ENCODE results near the gene RBL1. TPM values are rescaled to one million over a fixed set of nuclear protein-coding genes. Genes with fewer than 3 reads are reported as not detected.
"Not testable (repeated sequence)": the region's sequence is repeated elsewhere in the genome, so short reads cannot be mapped to it uniquely, and the experiment has no call there.

The RBL1 gene
- total and polyA plus RNA-seq, 2 donors: 2.4 to 23.2 TPM

GRCh38 chr20:37055276-37055675, 40.5 kb downstream of the RBL1 start:
- no peak for DNase-seq (ENCODE audit: extremely low spot score)
- Histone ChIP-seq H3K36me3 (ENCODE audit: insufficient read depth) (no peaks in the 10 kb centered on the region), H3K4me1 (ENCODE audit: insufficient read depth) (no peaks in the 10 kb centered on the region), H3K4me3 (ENCODE audit: low read depth, low read length) (no peak overlapping the region), H3K27ac (ENCODE audit: low read depth) (no peak overlapping the region)
- 95% methylated on average over 3 of the region's 3 CpGs for WGBS

- Histone ChIP-seq H3K36me3 (ENCODE audit: insufficient read depth) (no peaks in the 10 kb centered on the region), H3K4me1 (ENCODE audit: insufficient read depth) (no peaks in the 10 kb centered on the region), H3K27ac (ENCODE audit: low read depth) (no peak overlapping the region), H3K4me3 (ENCODE audit: low read depth, low read length) (no peak overlapping the region)
- DNase-seq (ENCODE audit: extremely low spot score): no peak
- WGBS: 91% methylated on average over 4 of the region's 4 CpGs
Measured at GRCh38 chr20:37053230-37053950, 42.4 kb downstream of the RBL1 start.

- WGBS: 93% methylated on average over 17 of the region's 17 CpGs
- peaks cover 5% of the 10 kb centered on the region for H3K36me3 ChIP-seq (ENCODE audit: insufficient read depth)
- H3K4me3 ChIP-seq (ENCODE audit: low read depth, low read length): no peak overlapping the region
Measured at GRCh38 chr20:37042986-37043972, 52.5 kb downstream of the RBL1 start.

GRCh38 chr20:37039366-37039765, 56.4 kb downstream of the RBL1 start:
- H3K4me3 ChIP-seq (ENCODE audit: low read depth, low read length); DNase-seq (ENCODE audit: extremely low spot score); H3K4me1 ChIP-seq (ENCODE audit: insufficient read depth); H3K36me3 ChIP-seq (ENCODE audit: insufficient read depth); H3K27ac ChIP-seq (ENCODE audit: low read depth): not testable (repeated sequence)
- 99% methylated on average over 2 of the region's 2 CpGs for WGBS

More at GRCh38 chr20:37042986-37043972, 52.5 kb downstream of the RBL1 start:
- H3K4me1 ChIP-seq (ENCODE audit: insufficient read depth): no peaks in the 10 kb centered on the region
- H3K27ac ChIP-seq (ENCODE audit: low read depth): no peak overlapping the region
- no peak for DNase-seq (ENCODE audit: extremely low spot score)

- no peaks in the 10 kb centered on the region for H3K4me1 ChIP-seq (ENCODE audit: insufficient read depth)
- no peak overlapping the region for H3K27ac ChIP-seq (ENCODE audit: low read depth)
- H3K36me3 ChIP-seq (ENCODE audit: insufficient read depth): peaks cover 2% of the 10 kb centered on the region
- 96% methylated on average over 4 of the region's 4 CpGs for WGBS
- no peak for DNase-seq (ENCODE audit: extremely low spot score)
- no peak overlapping the region for H3K4me3 ChIP-seq (ENCODE audit: low read depth, low read length)
Measured at GRCh38 chr20:37032077-37032476, 63.7 kb downstream of the RBL1 start.

GRCh38 chr20:37020636-37021035, 75.2 kb downstream of the RBL1 start:
- H3K4me3 ChIP-seq (ENCODE audit: low read depth, low read length): no peak overlapping the region
- peaks cover 2% of the 10 kb centered on the region for H3K36me3 ChIP-seq (ENCODE audit: insufficient read depth)
- H3K4me1 ChIP-seq (ENCODE audit: insufficient read depth): no peaks in the 10 kb centered on the region
- DNase-seq (ENCODE audit: extremely low spot score): no peak
- no peak overlapping the region for H3K27ac ChIP-seq (ENCODE audit: low read depth)
- WGBS: 94% methylated on average over 2 of the region's 2 CpGs

GRCh38 chr20:37012631-37013030, 83.2 kb downstream of the RBL1 start:
- not testable (repeated sequence) for H3K4me3 ChIP-seq (ENCODE audit: low read depth, low read length); DNase-seq (ENCODE audit: extremely low spot score); H3K27ac ChIP-seq (ENCODE audit: low read depth); H3K4me1 ChIP-seq (ENCODE audit: insufficient read depth); H3K36me3 ChIP-seq (ENCODE audit: insufficient read depth)
- 95% methylated on average over 27 of the region's 28 CpGs for WGBS

GRCh38 chr20:37011858-37012257, 83.9 kb downstream of the RBL1 start:
- DNase-seq (ENCODE audit: extremely low spot score); H3K4me3 ChIP-seq (ENCODE audit: low read depth, low read length); H3K27ac ChIP-seq (ENCODE audit: low read depth); H3K36me3 ChIP-seq (ENCODE audit: insufficient read depth); H3K4me1 ChIP-seq (ENCODE audit: insufficient read depth): not testable (repeated sequence)
- 97% methylated on average over 25 of the region's 25 CpGs for WGBS

- Histone ChIP-seq H3K36me3 (ENCODE audit: insufficient read depth) (peaks cover 2% of the 10 kb centered on the region), H3K27ac (ENCODE audit: low read depth) (no peak overlapping the region)
- no peak for DNase-seq (ENCODE audit: extremely low spot score)
Measured at GRCh38 chr20:37011147-37011546, 84.7 kb downstream of the RBL1 start.

GRCh38 chr20:37007898-37008649, 87.7 kb downstream of the RBL1 start:
- H3K27ac ChIP-seq (ENCODE audit: low read depth): no peak overlapping the region
- no peak for DNase-seq (ENCODE audit: extremely low spot score)
- H3K36me3 ChIP-seq (ENCODE audit: insufficient read depth): no peaks in the 10 kb centered on the region

More at GRCh38 chr20:37011147-37011546, 84.7 kb downstream of the RBL1 start:
- no peak overlapping the region for H3K4me3 ChIP-seq (ENCODE audit: low read depth, low read length)
- no peaks in the 10 kb centered on the region for H3K4me1 ChIP-seq (ENCODE audit: insufficient read depth)

GRCh38 chr20:37005062-37005942, 90.5 kb downstream of the RBL1 start:
- 90% methylated on average over 11 of the region's 11 CpGs for WGBS
- H3K36me3 ChIP-seq (ENCODE audit: insufficient read depth); H3K27ac ChIP-seq (ENCODE audit: low read depth); H3K4me1 ChIP-seq (ENCODE audit: insufficient read depth); DNase-seq (ENCODE audit: extremely low spot score); H3K4me3 ChIP-seq (ENCODE audit: low read depth, low read length): not testable (repeated sequence)

More at GRCh38 chr20:37007898-37008649, 87.7 kb downstream of the RBL1 start:
- H3K4me3 ChIP-seq (ENCODE audit: low read depth, low read length): no peak overlapping the region
- H3K4me1 ChIP-seq (ENCODE audit: insufficient read depth): no peaks in the 10 kb centered on the region

- H3K27ac ChIP-seq (ENCODE audit: low read depth); DNase-seq (ENCODE audit: extremely low spot score): not testable (repeated sequence)
- over 99% methylated on average over 2 of the region's 2 CpGs for WGBS
Measured at GRCh38 chr20:37001634-37002033, 94.2 kb downstream of the RBL1 start.

More at GRCh38 chr20:37001634-37002033, 94.2 kb downstream of the RBL1 start:
- not testable (repeated sequence) for H3K4me1 ChIP-seq (ENCODE audit: insufficient read depth); H3K4me3 ChIP-seq (ENCODE audit: low read depth, low read length); H3K36me3 ChIP-seq (ENCODE audit: insufficient read depth)

All from urinary bladder (tissue), 4 donors.